Measurements from ENCODE around the gene MYBPH. TPM values are rescaled to one million over a fixed set of nuclear protein-coding genes. Genes with fewer than 3 reads are reported as not detected.

Gene MYBPH
- total and polyA plus RNA-seq, 7 donors = not detected

DNA sequence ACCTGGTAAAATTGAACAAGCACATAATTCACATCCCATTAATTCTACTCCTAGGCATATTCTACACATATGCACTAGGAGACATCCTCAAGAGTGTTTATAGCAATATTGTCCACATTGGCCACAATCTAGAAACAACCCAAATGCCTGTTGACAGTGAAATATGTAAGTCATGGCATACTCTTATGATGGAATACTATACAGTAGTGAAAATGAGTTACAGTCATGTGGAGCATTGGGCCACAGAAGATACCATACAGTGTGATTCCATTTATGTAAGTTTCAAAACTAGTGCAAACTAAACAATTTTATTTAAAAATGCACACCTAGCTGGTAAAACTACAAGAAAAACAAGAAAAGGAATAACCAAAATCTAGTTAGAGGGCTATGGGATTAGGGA lies 34.7 kb upstream of the MYBPH start:
- DNase-seq = no peak
- TF ChIP-seq, protein P1, sequence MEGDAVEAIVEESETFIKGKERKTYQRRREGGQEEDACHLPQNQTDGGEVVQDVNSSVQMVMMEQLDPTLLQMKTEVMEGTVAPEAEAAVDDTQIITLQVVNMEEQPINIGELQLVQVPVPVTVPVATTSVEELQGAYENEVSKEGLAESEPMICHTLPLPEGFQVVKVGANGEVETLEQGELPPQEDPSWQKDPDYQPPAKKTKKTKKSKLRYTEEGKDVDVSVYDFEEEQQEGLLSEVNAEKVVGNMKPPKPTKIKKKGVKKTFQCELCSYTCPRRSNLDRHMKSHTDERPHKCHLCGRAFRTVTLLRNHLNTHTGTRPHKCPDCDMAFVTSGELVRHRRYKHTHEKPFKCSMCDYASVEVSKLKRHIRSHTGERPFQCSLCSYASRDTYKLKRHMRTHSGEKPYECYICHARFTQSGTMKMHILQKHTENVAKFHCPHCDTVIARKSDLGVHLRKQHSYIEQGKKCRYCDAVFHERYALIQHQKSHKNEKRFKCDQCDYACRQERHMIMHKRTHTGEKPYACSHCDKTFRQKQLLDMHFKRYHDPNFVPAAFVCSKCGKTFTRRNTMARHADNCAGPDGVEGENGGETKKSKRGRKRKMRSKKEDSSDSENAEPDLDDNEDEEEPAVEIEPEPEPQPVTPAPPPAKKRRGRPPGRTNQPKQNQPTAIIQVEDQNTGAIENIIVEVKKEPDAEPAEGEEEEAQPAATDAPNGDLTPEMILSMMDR (IDR thresholded peaks at IDR 0.05) = no peak
- TF ChIP-seq POLR2AphosphoS5 (IDR thresholded peaks at IDR 0.05) (no peak), POLR2A (IDR thresholded peaks at IDR 0.05) (no peak), EP300 (IDR thresholded peaks at IDR 0.05) (no peak)
- no peak overlapping the region for H3K27ac ChIP-seq
- no peaks in the 10 kb centered on the region for H3K9me3 ChIP-seq
- H3K36me3 ChIP-seq = no peaks in the 10 kb centered on the region
- intact Hi-C loops (cut with DNase I) = no loop called here
- no peak overlapping the region for H3K4me3 ChIP-seq
- no peaks in the 10 kb centered on the region for H3K27me3 ChIP-seq
- H3K4me1 ChIP-seq = no peaks in the 10 kb centered on the region

DNA sequence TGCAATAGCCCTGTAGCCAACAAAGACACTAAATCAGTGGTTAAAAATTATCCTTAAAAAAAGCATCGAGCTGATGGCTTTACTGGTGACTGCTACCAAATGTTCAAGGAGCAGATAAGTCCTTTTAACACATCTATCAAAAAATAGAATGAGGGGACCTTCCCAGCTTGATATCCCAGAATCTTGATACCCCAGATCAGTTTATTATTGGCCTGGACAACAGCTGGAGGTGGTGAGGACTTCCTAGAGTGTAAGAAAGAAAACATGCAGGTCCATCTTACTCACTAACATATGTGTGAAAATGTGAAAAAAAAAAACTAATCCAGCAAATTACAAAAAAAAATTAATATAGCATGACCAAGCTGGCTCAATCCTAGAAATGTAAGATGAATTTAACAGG lies 32.6 kb upstream of the MYBPH start:
- Histone ChIP-seq H3K27ac (no peak overlapping the region), H3K4me1 (no peaks in the 10 kb centered on the region), H3K27me3 (no peaks in the 10 kb centered on the region), H3K9me3 (no peaks in the 10 kb centered on the region), H3K4me3 (no peak overlapping the region), H3K36me3 (no peaks in the 10 kb centered on the region)
- intact Hi-C loops (cut with DNase I) = no loop called here
- WGBS, 2 donors = 51 to 81% methylated on average over 1 of the region's 1 CpG
- DNase-seq = no peak
- no peak for TF ChIP-seq POLR2A (IDR thresholded peaks at IDR 0.05)

DNA sequence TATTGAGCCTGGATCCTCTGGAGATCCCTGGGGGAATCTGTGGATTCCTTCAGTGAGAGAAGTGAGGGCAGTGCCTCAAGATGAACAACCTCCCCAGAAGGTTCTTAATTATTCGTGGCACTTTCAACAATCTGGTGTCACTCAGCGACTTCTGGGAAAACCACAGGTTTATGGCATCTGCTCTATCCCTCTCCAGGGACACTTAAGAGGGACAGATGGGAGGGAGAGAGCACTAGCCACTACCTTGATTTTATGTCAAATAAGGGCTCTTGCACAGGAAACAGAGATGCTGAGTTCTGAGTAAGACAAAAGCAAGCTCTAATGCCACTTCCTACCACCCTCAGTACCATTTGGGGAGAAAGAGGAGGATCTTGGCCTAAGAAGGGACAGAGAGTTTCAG lies 32.1 kb upstream of the MYBPH start:
- intact Hi-C loops (cut with DNase I) = no loop called here

DNA sequence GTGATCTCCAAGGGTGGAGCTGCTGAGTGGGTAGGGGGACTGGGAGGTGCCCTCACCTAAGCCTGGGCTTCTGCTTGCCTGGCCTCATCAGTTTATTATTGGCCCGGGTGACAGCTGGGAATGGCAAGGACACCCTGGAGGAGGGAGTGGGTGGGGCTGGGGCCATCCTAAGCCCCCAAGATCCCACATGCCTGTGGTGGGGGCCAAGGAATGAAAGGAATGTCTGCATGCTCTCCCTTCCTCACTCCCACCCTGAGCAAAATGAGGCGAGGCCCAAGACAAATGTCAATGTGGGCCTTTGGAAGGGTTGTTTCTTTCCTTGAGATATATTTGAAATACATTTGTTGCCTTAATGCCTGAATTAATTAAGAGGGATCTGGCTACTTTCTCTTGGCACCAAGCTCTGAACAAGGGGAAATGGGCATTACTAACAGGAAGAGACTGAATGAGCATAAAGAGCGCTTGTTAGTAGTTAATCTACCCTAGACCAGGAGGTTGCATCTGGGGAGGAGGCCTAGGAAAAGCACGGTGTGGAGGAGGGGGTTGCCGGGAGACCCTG lies 30.6 kb upstream of the MYBPH start:
- TF ChIP-seq POLR2AphosphoS5 (IDR thresholded peaks at IDR 0.05) = no peak
- TF ChIP-seq, protein P1 (IDR thresholded peaks at IDR 0.05) = no peak
- TF ChIP-seq EP300 (IDR thresholded peaks at IDR 0.05) = no peak
- TF ChIP-seq POLR2A (IDR thresholded peaks at IDR 0.05) = no peak
- peak; percentile 38 for DNase-seq
- no peak overlapping the region for H3K4me3 ChIP-seq
- no peaks in the 10 kb centered on the region for H3K4me1 ChIP-seq
- intact Hi-C loops (cut with DNase I) = no loop called here
- no peaks in the 10 kb centered on the region for H3K27me3 ChIP-seq
- no peak overlapping the region for H3K27ac ChIP-seq
- no peaks in the 10 kb centered on the region for H3K36me3 ChIP-seq
- H3K9me3 ChIP-seq = no peaks in the 10 kb centered on the region
- 82 to 92% methylated on average over 5 of the region's 5 CpGs for WGBS, 2 donors

More for the DNA sequence above, 32.1 kb upstream of the MYBPH start:
- Histone ChIP-seq H3K27ac (no peak overlapping the region), H3K36me3 (no peaks in the 10 kb centered on the region), H3K4me1 (no peaks in the 10 kb centered on the region), H3K27me3 (no peaks in the 10 kb centered on the region), H3K4me3 (no peak overlapping the region), H3K9me3 (no peaks in the 10 kb centered on the region)
- WGBS, 2 donors = 62 to 66% methylated on average over 2 of the region's 2 CpGs
- TF ChIP-seq, protein P1 (IDR thresholded peaks at IDR 0.05) = no peak
- TF ChIP-seq POLR2AphosphoS5 (IDR thresholded peaks at IDR 0.05) = no peak
- TF ChIP-seq POLR2A (IDR thresholded peaks at IDR 0.05) = no peak
- TF ChIP-seq EP300 (IDR thresholded peaks at IDR 0.05) = no peak
- DNase-seq = no peak

DNA sequence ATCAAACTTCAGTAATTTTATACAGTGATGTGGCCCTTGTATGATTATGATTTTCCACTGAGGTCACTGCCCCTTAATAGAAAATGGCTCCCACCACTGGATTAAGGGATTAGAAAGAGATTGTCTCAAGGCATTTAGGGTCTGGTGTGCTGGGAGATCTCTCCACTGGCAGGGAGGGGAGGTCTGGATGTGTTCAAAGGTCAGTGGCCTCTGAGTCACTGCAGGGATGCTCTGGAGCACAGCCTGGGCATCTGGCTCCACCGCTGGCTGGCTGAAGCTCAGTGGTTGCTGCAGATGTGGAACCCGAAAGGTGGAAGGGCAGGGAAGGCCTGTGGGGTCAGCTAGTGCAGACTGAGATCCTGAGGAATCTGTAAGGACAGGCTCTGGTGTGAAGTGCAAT lies 29.1 kb upstream of the MYBPH start:
- intact Hi-C loops (cut with DNase I) = no loop called here
- Histone ChIP-seq H3K4me3 (no peak overlapping the region), H3K27me3 (no peaks in the 10 kb centered on the region), H3K36me3 (no peaks in the 10 kb centered on the region), H3K9me3 (no peaks in the 10 kb centered on the region), H3K27ac (no peak overlapping the region), H3K4me1 (no peaks in the 10 kb centered on the region)
- no peak for TF ChIP-seq POLR2A (IDR thresholded peaks at IDR 0.05)
- no peak for TF ChIP-seq EP300 (IDR thresholded peaks at IDR 0.05)
- no peak for TF ChIP-seq POLR2AphosphoS5 (IDR thresholded peaks at IDR 0.05)
- TF ChIP-seq, protein P1 (IDR thresholded peaks at IDR 0.05) = no peak
- DNase-seq = peak; percentile 35
- WGBS, 2 donors = 75 to 80% methylated on average over 2 of the region's 2 CpGs

All from sigmoid colon (tissue), 7 donors.